ENCODE measurements around the gene CTSZ.

The CTSZ gene

GRCh38 chr20:59031564-59032022 lies 24.5 kb upstream of the CTSZ start:
- no peak for DNase-seq

- no peak for DNase-seq
Measured at GRCh38 chr20:59030911-59031563, 24.0 kb upstream of the CTSZ start.

- DNase-seq, result no peak
Measured at GRCh38 chr20:59028812-59029211, 21.8 kb upstream of the CTSZ start.

DNA sequence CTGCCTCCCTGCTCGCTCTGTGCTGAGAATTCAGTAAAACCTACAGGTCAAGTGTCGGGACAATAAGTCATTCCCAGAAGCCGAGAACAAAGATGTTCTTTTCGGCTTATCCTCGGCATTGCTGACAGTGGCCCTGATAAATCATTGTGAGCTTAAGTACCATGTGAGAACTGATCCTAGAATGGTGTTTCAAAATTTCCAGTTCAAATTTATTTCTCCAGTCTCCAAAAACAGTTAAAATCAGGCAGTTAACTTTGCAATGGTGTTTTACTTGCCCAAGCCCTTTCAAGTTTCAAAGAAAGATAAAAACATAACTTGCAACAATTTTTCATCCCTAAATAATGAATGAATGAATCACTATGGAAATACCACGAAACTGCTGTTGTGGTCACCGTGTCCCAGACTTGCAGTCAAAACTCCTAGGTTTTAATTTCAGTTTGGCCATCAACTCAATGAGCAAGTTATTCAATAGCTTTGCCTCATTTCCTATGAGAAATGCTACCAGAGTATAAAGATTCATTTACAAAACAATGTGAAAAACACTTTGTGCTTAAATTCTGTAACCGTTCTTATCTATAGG lies 20.8 kb upstream of the CTSZ start:
- DNase-seq, result no peak

GRCh38 chr20:59026904-59027740 lies 20.1 kb upstream of the CTSZ start:
- no peak for DNase-seq

DNA sequence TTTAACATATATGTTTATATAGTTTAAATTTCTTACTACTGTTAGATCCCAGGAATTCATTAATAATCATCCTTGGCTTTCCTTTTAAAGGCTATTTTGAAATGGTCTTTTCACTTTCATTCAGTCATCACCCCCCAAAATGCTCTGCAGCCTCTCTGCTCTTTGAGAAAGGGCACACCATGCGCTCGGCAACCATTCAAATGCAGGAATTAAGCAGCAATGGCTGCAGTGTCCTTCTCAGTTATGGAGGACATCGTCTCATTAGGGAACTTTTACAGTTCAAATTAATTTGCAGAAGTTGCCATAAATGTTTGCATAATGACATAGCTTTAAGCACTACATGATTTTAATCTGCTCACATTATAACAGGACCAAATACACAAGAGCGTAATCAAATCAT lies 18.5 kb upstream of the CTSZ start:
- DNase-seq, result no peak

- DNase-seq, result no peak
Measured at GRCh38 chr20:59025086-59025485, 18.0 kb upstream of the CTSZ start.

GRCh38 chr20:59024111-59024530 lies 17.1 kb upstream of the CTSZ start:
- no peak for DNase-seq

DNA sequence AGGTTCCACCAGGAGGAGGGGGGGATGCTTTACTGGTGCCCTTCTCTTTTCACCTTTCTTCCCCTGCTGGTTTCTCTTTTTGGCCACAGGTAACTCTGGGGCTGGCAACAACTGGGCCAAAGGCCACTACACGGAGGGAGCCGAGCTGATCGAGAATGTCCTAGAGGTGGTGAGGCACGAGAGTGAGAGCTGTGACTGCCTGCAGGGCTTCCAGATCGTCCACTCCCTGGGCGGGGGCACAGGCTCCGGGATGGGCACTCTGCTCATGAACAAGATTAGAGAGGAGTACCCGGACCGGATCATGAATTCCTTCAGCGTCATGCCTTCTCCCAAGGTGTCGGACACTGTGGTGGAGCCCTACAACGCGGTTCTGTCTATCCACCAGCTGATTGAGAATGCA lies 16.6 kb upstream of the CTSZ start:
- DNase-seq, result no peak

DNA sequence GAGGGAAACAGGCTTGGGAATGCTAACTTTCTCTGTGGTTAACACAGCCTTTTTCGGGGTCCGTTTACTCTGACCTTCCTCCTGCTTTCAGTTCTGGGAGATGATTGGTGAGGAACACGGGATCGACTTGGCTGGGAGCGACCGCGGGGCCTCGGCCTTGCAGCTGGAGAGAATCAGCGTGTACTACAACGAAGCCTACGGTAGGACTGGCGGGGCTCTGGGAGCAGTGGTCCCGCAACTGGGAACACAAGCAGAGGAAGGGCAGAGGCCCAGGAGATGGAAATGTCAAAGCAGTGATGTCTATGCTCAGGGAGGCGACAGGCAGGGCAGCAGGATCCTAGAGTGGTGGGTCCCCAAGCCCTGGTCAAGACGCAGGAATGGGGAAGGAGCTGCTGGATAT lies 15.7 kb upstream of the CTSZ start:
- no peak for DNase-seq

GRCh38 chr20:59020938-59021551 lies 14.0 kb upstream of the CTSZ start:
- DNase-seq, result no peak

DNA sequence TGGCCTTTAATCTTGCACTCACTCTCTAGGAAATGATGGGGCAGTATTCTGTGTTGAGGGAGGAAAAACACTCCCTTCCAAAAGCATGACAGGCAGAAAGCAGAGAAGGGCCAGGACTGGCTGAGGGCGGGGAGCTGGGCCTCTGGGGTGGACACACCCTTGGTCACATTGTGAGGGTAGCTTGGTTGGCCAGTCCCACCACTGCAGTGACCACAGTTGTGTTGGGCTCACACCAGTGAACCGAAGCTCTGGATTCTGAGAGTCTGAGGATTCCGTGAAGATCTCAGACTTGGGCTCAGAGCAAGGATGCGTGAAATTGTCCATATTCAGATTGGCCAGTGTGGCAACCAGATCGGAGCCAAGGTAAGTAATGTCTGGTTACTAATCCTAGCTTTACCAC lies 12.2 kb upstream of the CTSZ start, which contains the start of gene TUBB1:
TSS of gene TUBB1 (plus strand) at position 213 of the 400 bp plus-strand sequence. CDS start at position 307, 94 bp downstream.
- DNase-seq, result no peak

DNA sequence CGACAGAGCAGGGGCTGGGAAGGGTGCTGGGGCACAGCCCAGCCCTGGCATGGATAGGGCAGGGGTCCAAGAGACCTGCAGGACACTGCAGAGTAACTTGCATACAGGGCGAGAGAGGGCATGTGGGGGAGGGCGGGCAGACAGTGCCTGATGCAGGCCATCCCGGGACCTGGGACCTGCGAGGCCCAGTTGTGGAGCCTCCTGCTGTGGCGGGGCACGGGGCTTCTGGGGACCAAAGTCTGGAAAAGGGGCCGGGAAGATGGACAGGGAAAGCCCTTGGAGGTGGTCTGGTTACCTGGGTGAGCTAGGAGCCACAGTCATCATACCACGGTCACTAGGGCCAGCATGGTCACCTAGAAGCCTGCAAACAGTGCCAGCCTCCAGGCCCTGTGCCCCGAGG lies 11.8 kb upstream of the CTSZ start:
- no peak for DNase-seq

DNA sequence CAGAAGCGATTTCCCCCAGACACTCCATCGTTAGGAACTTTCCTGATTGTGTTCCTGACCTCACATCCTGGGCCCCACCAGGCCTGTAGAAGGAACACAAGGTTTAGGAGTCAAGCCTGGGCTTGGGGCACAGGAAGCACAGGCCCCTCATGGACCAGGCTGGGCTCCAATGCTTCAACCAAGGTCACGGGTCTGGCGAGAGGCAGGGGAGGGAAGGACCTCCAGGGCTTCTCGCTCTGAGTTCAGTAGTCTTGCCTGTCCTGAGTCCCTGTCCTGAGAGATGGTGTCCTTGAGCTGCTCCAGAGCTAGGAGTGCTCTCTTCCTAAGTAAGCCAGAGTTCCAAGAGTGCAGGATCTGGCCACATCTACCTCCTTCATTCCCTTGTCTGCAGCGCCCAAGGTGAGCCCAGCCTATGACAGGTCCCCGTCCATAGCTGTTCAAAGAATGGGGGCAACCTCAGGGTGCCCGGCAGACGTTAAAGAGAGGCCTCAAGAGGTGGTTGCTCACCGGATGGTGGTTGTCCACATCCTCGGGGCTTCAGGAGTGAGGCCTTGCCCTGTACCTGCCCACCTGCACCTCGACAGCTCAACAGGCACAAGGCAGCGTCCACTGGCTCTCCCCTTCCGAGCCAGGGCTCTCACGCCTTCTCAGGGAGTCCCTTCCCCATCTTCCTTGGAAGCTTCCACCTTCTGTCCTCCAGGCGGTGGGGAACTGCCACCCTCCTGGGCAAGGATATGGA lies 10.6 kb upstream of the CTSZ start:
- DNase-seq, result no peak

DNA sequence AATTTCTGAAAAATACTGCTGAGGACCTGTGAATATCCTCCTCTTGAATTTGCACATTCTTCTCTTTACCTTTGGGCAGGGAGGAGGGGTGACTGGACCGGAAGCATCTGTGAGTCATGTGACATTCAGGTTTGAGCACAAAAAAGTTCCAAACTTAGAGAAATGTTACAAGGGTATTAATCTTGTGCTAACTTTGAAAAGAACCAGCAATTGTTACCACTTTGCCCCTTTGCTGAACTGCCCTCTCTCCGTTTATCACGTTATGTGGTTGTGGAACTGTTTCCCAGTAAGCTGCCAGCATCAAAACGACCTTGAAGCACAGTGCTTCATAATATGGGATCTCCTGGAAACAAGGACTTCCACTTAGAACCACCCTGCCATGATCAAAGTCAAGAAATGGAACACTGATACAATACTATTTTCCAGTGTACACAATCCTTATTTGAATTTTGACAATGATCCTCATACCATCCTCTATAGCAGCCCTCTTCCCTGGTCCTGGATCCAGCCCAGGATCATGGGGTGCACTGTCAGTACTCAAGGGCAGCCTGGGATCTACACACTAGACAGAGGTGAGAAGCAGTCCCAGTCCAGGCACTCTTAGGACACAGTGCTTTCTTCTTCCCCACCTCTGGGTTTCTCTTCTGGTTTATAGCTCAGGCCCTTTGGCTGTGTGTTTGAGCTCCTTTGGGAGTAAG lies 9.9 kb upstream of the CTSZ start:
- DNase-seq, result no peak

GRCh38 chr20:59015812-59016711 lies 9.0 kb upstream of the CTSZ start:
- no peak for DNase-seq

GRCh38 chr20:59015411-59015810 lies 8.4 kb upstream of the CTSZ start:
- no peak for DNase-seq

DNA sequence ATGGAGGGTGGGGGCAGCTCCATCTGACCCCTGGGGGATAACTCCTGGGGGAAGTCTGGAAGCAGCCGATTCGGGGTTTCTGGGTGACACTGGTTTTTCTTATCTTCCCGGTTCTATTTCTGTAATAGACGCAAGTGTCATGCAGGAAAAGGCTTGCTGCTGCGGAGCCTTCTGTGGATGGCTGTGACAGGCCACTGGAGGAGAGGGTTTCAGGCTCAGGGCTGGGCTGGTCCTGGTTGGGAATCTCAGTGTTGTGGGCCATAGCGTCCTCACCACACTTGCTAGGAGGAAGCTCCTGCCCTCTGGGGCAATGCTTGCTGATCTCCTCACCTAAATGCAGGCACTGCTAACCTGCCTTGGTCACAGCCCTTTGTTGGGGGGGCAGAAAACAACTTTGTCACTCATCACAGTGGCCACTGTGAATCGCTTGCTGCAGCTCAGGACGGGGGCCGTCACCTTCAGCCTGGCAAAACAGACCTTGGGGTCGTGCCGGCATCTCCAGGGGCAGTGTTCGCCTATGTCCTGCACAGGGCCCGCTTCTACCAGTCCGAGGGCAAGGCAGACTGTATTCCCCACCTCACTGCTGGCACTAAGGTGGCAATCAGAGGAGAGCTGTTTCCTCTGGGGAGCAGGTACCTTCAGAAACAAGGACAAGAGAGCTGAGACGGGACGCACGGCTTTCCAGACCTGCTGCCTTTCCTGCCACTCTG lies 7.8 kb upstream of the CTSZ start:
- no peak for DNase-seq

DNA sequence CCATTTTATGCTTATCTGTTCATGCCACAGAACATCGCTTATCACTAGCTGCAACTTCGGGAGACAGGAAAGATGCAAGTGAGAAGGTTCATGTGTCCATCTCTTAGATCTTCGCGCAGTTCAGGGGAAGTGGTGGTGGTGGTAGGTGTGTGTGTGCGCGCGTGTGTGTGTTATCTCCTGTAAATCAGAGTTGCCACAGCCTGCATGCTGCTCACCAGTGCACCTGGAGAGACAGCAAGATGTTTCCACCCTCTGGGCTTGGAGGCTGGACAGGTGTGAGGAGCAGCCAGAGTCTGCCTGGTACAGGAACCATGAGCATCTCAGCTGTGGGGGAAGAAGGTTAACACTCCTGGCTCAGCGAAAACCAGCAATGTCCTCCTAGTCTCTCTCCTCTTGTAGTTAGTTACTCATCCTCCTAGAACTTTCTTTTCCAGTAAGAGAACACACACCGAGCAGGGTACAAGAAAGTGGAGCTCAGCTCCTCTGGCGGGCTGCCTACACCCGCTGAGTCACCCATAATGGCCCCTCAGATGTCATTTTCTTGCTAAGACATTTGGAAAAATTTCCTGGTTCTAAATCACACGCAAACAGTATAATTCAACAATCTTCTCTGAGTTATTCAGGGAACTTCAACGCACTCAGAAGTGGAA lies 7.0 kb upstream of the CTSZ start:
- no peak for DNase-seq
